Stimulated activated CD4-positive, alpha-beta T cell treated with anti-CD3 and anti-CD28 coated beads, Interleukin-12 subunit alpha, Interleukin-12 subunit beta, amount 100 ng/mL, for 4 hours (primary cell): ENCODE data around the gene VEGFC.

Experiments used
- DNase-seq: peaks from one replicate; pipeline ENCODE4 v3.0.0-alpha.2; 2020

The VEGFC gene

GRCh38 chr4:176792326-176793059, at the start of gene VEGFC:
Gene VEGFC, minus strand, starts transcription at chr4:176792922. Its CDS starts 611 bp downstream, at chr4:176792311.
- no peak for DNase-seq

GRCh38 chr4:176841711-176842112, 49.0 kb upstream of the VEGFC start:
- no peak for DNase-seq

- DNase-seq = no peak
Measured at GRCh38 chr4:176840166-176840565, 47.4 kb upstream of the VEGFC start.

- DNase-seq = no peak
Measured at GRCh38 chr4:176839656-176840055, 46.9 kb upstream of the VEGFC start.

GRCh38 chr4:176838601-176839433, 46.1 kb upstream of the VEGFC start:
- DNase-seq = no peak

- DNase-seq = no peak
Measured at GRCh38 chr4:176837169-176837895, 44.6 kb upstream of the VEGFC start.

- DNase-seq = no peak
Measured at GRCh38 chr4:176834531-176834930, 41.8 kb upstream of the VEGFC start.

GRCh38 chr4:176833400-176834175, 40.9 kb upstream of the VEGFC start:
- DNase-seq = no peak

- DNase-seq = no peak
Measured at GRCh38 chr4:176830971-176831370, 38.2 kb upstream of the VEGFC start.

GRCh38 chr4:176825586-176825985, 32.9 kb upstream of the VEGFC start:
- no peak for DNase-seq

- DNase-seq = no peak
Measured at GRCh38 chr4:176824645-176825366, 32.1 kb upstream of the VEGFC start.

- no peak for DNase-seq
Measured at GRCh38 chr4:176818531-176818930, 25.8 kb upstream of the VEGFC start.

GRCh38 chr4:176817204-176817603, 24.5 kb upstream of the VEGFC start:
- no peak for DNase-seq

GRCh38 chr4:176814770-176815169, 22.0 kb upstream of the VEGFC start:
- DNase-seq = no peak

GRCh38 chr4:176810481-176811249, 17.9 kb upstream of the VEGFC start:
- no peak for DNase-seq

- DNase-seq = no peak
Measured at GRCh38 chr4:176806778-176807375, 14.2 kb upstream of the VEGFC start.

- DNase-seq = no peak
Measured at GRCh38 chr4:176805155-176805554, 12.4 kb upstream of the VEGFC start.

GRCh38 chr4:176800891-176801534, 8.3 kb upstream of the VEGFC start:
- DNase-seq = no peak

- DNase-seq = no peak
Measured at GRCh38 chr4:176799653-176800052, 6.9 kb upstream of the VEGFC start.

GRCh38 chr4:176798540-176798939, 5.8 kb upstream of the VEGFC start:
- DNase-seq = no peak
